HCT116 (cell line): ENCODE results near the gene MYO10.

Experiments
- EZH2 ChIP-seq: fragments of 200-600 bp; sonication (generic); IDR thresholded peaks from 2 replicates; pipeline ENCODE4 v1.6.1; 2017; ENCODE audit warnings: antibody characterized with exemption, mixed run types
- POLR2A ChIP-seq: IDR thresholded peaks from 2 replicates; pipeline ENCODE4 v1.7.0; 2011; ENCODE audit warnings: borderline replicate concordance; ENCODE audit not compliant: insufficient read depth, insufficient read length; ENCODE audit errors: extremely low read depth
- POLR2AphosphoS5 ChIP-seq: IDR thresholded peaks from 2 replicates; pipeline ENCODE4 v1.6.1; 2011; ENCODE audit warnings: mild to moderate bottlenecking, low read depth, low read length, moderate library complexity
- ZNF274 ChIP-seq: fragments of 200-500 bp; sonication (Bioruptor generic); IDR thresholded peaks from 2 replicates; pipeline ENCODE4 v1.6.1; 2014; ENCODE audit warnings: mild to moderate bottlenecking, low read depth, low read length, inconsistent platforms
- TF ChIP-seq, protein P1 (sequence below), 3 experiments: fragments of 200-600 bp in 1 of 3; sonication (generic) in 1 of 3; IDR thresholded peaks in 2 of 3; conservative IDR thresholded peaks in 1 of 3; 2 replicates each; pipeline ENCODE4 v1.5.1; 2012 to 2017; ENCODE audit warnings: low read depth in 2 of 3, low read length in 2 of 3, antibody characterized with exemption in 1 of 3, borderline replicate concordance in 1 of 3, control low read depth in 1 of 3, mild to moderate bottlenecking in 1 of 3, mixed read lengths in 1 of 3, mixed run types in 1 of 3, moderate library complexity in 1 of 3; ENCODE audit not compliant: insufficient read depth in 1 of 3

DNA sequence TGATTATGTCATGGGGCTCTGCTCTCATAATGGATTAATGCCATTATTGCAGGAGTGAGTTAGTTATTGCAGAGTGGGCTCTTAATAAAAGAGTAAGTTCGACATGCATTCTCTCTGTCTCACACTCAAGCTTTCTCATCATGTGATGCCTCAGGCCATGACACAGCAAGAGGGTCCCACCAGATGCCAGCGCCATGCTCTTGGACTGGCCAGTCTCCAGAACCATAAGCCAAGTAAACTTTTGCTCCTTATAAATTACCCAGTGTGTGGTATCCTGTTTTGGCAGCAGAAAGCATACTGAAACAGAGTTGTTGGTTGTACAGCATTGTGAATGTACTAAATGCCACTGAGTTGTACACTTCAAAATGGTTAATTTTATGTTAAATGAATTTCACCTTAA lies 138.1 kb downstream of the MYO10 start:
- TF ChIP-seq ZNF274 (no peak), POLR2A (no peak), POLR2AphosphoS5 (no peak), EZH2 (no peak)
- TF ChIP-seq, protein P1, sequence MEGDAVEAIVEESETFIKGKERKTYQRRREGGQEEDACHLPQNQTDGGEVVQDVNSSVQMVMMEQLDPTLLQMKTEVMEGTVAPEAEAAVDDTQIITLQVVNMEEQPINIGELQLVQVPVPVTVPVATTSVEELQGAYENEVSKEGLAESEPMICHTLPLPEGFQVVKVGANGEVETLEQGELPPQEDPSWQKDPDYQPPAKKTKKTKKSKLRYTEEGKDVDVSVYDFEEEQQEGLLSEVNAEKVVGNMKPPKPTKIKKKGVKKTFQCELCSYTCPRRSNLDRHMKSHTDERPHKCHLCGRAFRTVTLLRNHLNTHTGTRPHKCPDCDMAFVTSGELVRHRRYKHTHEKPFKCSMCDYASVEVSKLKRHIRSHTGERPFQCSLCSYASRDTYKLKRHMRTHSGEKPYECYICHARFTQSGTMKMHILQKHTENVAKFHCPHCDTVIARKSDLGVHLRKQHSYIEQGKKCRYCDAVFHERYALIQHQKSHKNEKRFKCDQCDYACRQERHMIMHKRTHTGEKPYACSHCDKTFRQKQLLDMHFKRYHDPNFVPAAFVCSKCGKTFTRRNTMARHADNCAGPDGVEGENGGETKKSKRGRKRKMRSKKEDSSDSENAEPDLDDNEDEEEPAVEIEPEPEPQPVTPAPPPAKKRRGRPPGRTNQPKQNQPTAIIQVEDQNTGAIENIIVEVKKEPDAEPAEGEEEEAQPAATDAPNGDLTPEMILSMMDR (IDR thresholded peaks at IDR 0.05 in 2 of 3, conservative IDR thresholded peaks at IDR 0.05 in 1 of 3; ENCODE audit: borderline replicate concordance in 1 of 3, insufficient read depth in 1 of 3, low read depth in 2 of 3, low read length in 2 of 3) = no peak
